Measurements from ENCODE around the gene CYB5D1.

- TF ChIP-seq CTCF (conservative IDR thresholded peaks at IDR 0.05 in 1 of 2, IDR thresholded peaks at IDR 0.05 in 1 of 2; ENCODE audit: extremely low read depth in 1 of 2, insufficient read depth in 1 of 2, low read depth in 1 of 2, low read length in 2 of 2) (no peak), EZH2 (IDR thresholded peaks at IDR 0.05; ENCODE audit: borderline replicate concordance, low read length) (no peak)
Observed at GRCh38 chr17:7881276-7882054, 23.7 kb downstream of the CYB5D1 start.

Measured in mammary epithelial cell (primary cell).